ENCODE measurements around the gene FBXL15.

FBXL15 gene

DNA sequence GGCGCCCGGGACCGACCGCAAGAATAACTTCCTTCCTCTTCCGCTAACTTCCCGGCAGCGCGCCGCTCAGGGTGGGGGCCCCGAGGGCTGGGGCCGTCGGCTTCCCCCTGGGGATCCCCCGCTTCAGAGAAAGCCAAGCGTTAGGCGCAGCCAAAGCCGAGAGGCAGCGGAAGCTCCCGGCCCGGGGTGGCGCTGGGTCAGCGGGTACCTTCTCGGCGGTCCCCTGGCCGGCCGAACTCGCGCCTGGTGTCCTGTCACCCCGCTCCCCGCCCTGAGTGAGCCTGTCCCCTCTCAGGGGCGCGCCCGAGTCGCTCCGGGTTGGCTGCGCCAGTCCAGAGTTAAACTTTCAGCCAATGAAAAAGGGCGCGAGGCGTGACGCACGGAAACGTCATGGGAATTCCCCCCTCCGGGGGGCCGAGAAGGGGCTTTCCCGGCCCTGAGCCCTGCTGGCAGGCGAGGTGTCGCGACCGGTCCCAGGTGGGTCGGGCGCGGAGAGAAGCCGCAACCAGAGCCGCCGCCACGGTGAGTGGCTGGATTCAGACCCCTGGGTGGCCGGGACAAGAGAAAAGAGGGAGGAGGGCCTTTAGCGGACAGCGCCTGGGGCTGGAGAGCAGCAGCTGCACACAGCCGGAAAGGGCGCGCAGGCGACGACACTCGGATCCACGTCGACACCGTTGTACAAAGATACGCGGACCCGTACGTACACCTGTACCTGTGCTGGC is 26.4 kb upstream of the FBXL15 start:
- H3K79me2 ChIP-seq (ENCODE audit: control insufficient read depth, low read length): peaks cover 6% of the 10 kb centered on the region; the same call in 1 of the 2 replicates
- peak overlapping the region; percentile 76 for H3K27ac ChIP-seq (ENCODE audit: low read depth, low read length)
- H3K4me1 ChIP-seq (ENCODE audit: control insufficient read depth, low read length): peaks cover 20% of the 10 kb centered on the region
- peaks cover 8% of the 10 kb centered on the region; the same call in 1 of the 2 replicates for H3K36me3 ChIP-seq (ENCODE audit: control insufficient read depth, low read length)
- peak overlapping the region; percentile 91 for H3K4me2 ChIP-seq (ENCODE audit: low read length)
- 0 out of 2 replicates have a peak, but pooled peaks cover 2% of the 10 kb centered on the region for H3F3A ChIP-seq (ENCODE audit: control insufficient read depth, insufficient read depth)
- peak overlapping the region; percentile 86 for H3K4me3 ChIP-seq (ENCODE audit: low read length)
- no peaks in the 10 kb centered on the region for H4K20me1 ChIP-seq (ENCODE audit: control insufficient read depth, insufficient read depth, low read depth, low read length)
- no peaks in the 10 kb centered on the region for H3K9me2 ChIP-seq (replicated peaks; ENCODE audit: control insufficient read depth, low read length)
- no peaks in the 10 kb centered on the region for H3K9me3 ChIP-seq (ENCODE audit: control insufficient read depth, insufficient read depth, low read length)
- TF ChIP-seq CTCF (IDR thresholded peaks at IDR 0.05; ENCODE audit: low read depth, low read length, poor library complexity, severe bottlenecking) (no peak), EZH2phosphoT487 (IDR thresholded peaks at IDR 0.05; ENCODE audit: borderline replicate concordance, low read length) (no peak)
- peaks cover 20% of the 10 kb centered on the region for H3K27me3 ChIP-seq (ENCODE audit: control insufficient read depth, low read length)

- 0 out of 2 replicates have a peak, but pooled peaks cover 2% of the 10 kb centered on the region for H3F3A ChIP-seq (ENCODE audit: control insufficient read depth, insufficient read depth)
- H3K27me3 ChIP-seq (ENCODE audit: control insufficient read depth, low read length): peaks cover 19% of the 10 kb centered on the region
- peaks cover 6% of the 10 kb centered on the region; the same call in 1 of the 2 replicates for H3K79me2 ChIP-seq (ENCODE audit: control insufficient read depth, low read length)
- peaks cover 25% of the 10 kb centered on the region for H3K4me1 ChIP-seq (ENCODE audit: control insufficient read depth, low read length)
- H3K9me2 ChIP-seq (replicated peaks; ENCODE audit: control insufficient read depth, low read length): no peaks in the 10 kb centered on the region
- H3K9me3 ChIP-seq (ENCODE audit: control insufficient read depth, insufficient read depth, low read length): no peaks in the 10 kb centered on the region
- H3K36me3 ChIP-seq (ENCODE audit: control insufficient read depth, low read length): peaks cover 8% of the 10 kb centered on the region; the same call in 1 of the 2 replicates
- H3K27ac ChIP-seq (ENCODE audit: low read depth, low read length): peak overlapping the region; percentile 76
- no peaks in the 10 kb centered on the region for H4K20me1 ChIP-seq (ENCODE audit: control insufficient read depth, insufficient read depth, low read depth, low read length)
- peak overlapping the region; percentile 91 for H3K4me2 ChIP-seq (ENCODE audit: low read length)
- H3K4me3 ChIP-seq (ENCODE audit: low read length): peak overlapping the region; percentile 86
- TF ChIP-seq EZH2phosphoT487 (IDR thresholded peaks at IDR 0.05; ENCODE audit: borderline replicate concordance, low read length) (no peak), CTCF (IDR thresholded peaks at IDR 0.05; ENCODE audit: low read depth, low read length, poor library complexity, severe bottlenecking) (no peak)
Observed at GRCh38 chr10:102394801-102395399, 25.7 kb upstream of the FBXL15 start.

- H3K9me2 ChIP-seq (replicated peaks; ENCODE audit: control insufficient read depth, low read length): no peaks in the 10 kb centered on the region
- H3K36me3 ChIP-seq (ENCODE audit: control insufficient read depth, low read length): peaks cover 8% of the 10 kb centered on the region; the same call in 1 of the 2 replicates
- H3K27ac ChIP-seq (ENCODE audit: low read depth, low read length): peak within 1 kb of the TSS; percentile 76
- H4K20me1 ChIP-seq (ENCODE audit: control insufficient read depth, insufficient read depth, low read depth, low read length): no peaks in the 10 kb centered on the region
- H3K9me3 ChIP-seq (ENCODE audit: control insufficient read depth, insufficient read depth, low read length): no peaks in the 10 kb centered on the region
- TF ChIP-seq EZH2phosphoT487 (IDR thresholded peaks at IDR 0.05; ENCODE audit: borderline replicate concordance, low read length) (no peak), CTCF (IDR thresholded peaks at IDR 0.05; ENCODE audit: low read depth, low read length, poor library complexity, severe bottlenecking) (no peak)
- H3F3A ChIP-seq (ENCODE audit: control insufficient read depth, insufficient read depth): 0 out of 2 replicates have a peak, but pooled peaks cover 2% of the 10 kb centered on the region
- H3K4me1 ChIP-seq (ENCODE audit: control insufficient read depth, low read length): peaks cover 27% of the 10 kb centered on the region
- H3K27me3 ChIP-seq (ENCODE audit: control insufficient read depth, low read length): peaks cover 15% of the 10 kb centered on the region
- peaks cover 6% of the 10 kb centered on the region; the same call in 1 of the 2 replicates for H3K79me2 ChIP-seq (ENCODE audit: control insufficient read depth, low read length)
- H3K4me2 ChIP-seq (ENCODE audit: low read length): peak within 1 kb of the TSS; percentile 91
- peak within 1 kb of the TSS; percentile 86 for H3K4me3 ChIP-seq (ENCODE audit: low read length)
Observed at GRCh38 chr10:102395400-102396316, 25.0 kb upstream of the FBXL15 start, which contains the start of gene NFKB2. Gene NFKB2, plus strand, starts transcription at chr10:102395705. Its CDS starts 255 bp downstream, at chr10:102395960.
